CD14-positive monocyte (primary cell): ENCODE results near the gene PLSCR3. TPM values are rescaled to one million over a fixed set of nuclear protein-coding genes. Genes with fewer than 3 reads are reported as not detected.

Source experiments
- DNase-seq, 3 donors: peaks; one replicate each; pipeline ENCODE4 v3.0.0-alpha.2; 2011 to 2022
- H2AFZ ChIP-seq: 2 replicates; pipeline ENCODE4 v1.6.0; 2012; ENCODE audit warnings: mild to moderate bottlenecking, low read depth, low read length, inconsistent platforms; ENCODE audit not compliant: insufficient read depth, poor library complexity, severe bottlenecking
- H3K27ac ChIP-seq, 2 donors: 1 replicate in 1 of 2; 2 replicates in 1 of 2; pipeline ENCODE4 v1.5.1; 2012 to 2013; ENCODE audit warnings: low read length in 2 of 2, control low read depth in 1 of 2, inconsistent platforms in 1 of 2, low read depth in 1 of 2, mild to moderate bottlenecking in 1 of 2
- H3K27me3 ChIP-seq, 2 donors: one replicate each; pipeline versions ENCODE4 v1.6.0 to v1.6.1; 2011 to 2013; ENCODE audit warnings: low read length in 2 of 2; ENCODE audit not compliant: control insufficient read depth in 2 of 2, insufficient read depth in 2 of 2
- H3K36me3 ChIP-seq, 2 donors: replicated peaks in 1 of 2; 1 replicate in 1 of 2; 2 replicates in 1 of 2; pipeline versions ENCODE4 v1.5.1 to v1.6.1; 2012 to 2013; ENCODE audit warnings: low read length in 2 of 2, control low read depth in 1 of 2, inconsistent platforms in 1 of 2, mild to moderate bottlenecking in 1 of 2; ENCODE audit not compliant: insufficient read depth in 2 of 2, control insufficient read depth in 1 of 2
- H3K4me1 ChIP-seq, 2 donors: 1 replicate in 1 of 2; 2 replicates in 1 of 2; pipeline versions ENCODE4 v1.5.1 to v1.6.1; 2012 to 2013; ENCODE audit warnings: low read length in 2 of 2, control low read depth in 1 of 2, inconsistent platforms in 1 of 2, mild to moderate bottlenecking in 1 of 2, moderate library complexity in 1 of 2; ENCODE audit not compliant: insufficient read depth in 2 of 2, control insufficient read depth in 1 of 2
- H3K4me2 ChIP-seq: replicated peaks from 2 replicates; pipeline ENCODE3; 2012; ENCODE audit warnings: low read length, moderate library complexity, mild to moderate bottlenecking; ENCODE audit not compliant: poor library complexity, severe bottlenecking; ENCODE audit errors: extremely low read depth
- H3K4me3 ChIP-seq, 3 experiments: fragments of 200-600 bp in 1 of 3; sonication (generic) in 1 of 3; replicated peaks in 1 of 3; 1 replicate in 2 of 3; 2 replicates in 1 of 3; pipeline ENCODE4 v1.5.1; 2011 to 2013; ENCODE audit warnings: low read length in 3 of 3, mild to moderate bottlenecking in 3 of 3, control low read depth in 2 of 3, low read depth in 2 of 3, inconsistent platforms in 1 of 3, moderate library complexity in 1 of 3
- H3K79me2 ChIP-seq: 2 replicates; pipeline ENCODE4 v1.6.0; 2012; ENCODE audit warnings: mild to moderate bottlenecking, control low read depth, inconsistent platforms, low read length, moderate library complexity; ENCODE audit not compliant: insufficient read depth
- H3K9ac ChIP-seq: 2 replicates; pipeline ENCODE4 v1.6.0; 2017; ENCODE audit warnings: low read length, mild to moderate bottlenecking; ENCODE audit not compliant: insufficient read depth, poor library complexity, severe bottlenecking
- H3K9me3 ChIP-seq, 2 donors: replicated peaks in 1 of 2; 1 replicate in 1 of 2; 2 replicates in 1 of 2; pipeline versions ENCODE4 v1.5.1 to v1.6.1; 2012 to 2013; ENCODE audit warnings: low read length in 2 of 2, control low read depth in 1 of 2; ENCODE audit not compliant: control insufficient read depth in 1 of 2, insufficient read depth in 1 of 2
- H4K20me1 ChIP-seq: 2 replicates; pipeline ENCODE4 v1.6.0; 2012; ENCODE audit warnings: mild to moderate bottlenecking, low read length, control low read depth, moderate library complexity; ENCODE audit not compliant: insufficient read depth
- H3K27ac Mint-ChIP-seq, 7 donors: one replicate each; pipeline ENCODE4 v1.8.0; 2020; ENCODE audit warnings: mild to moderate bottlenecking in 7 of 7, mixed read lengths in 7 of 7, moderate library complexity in 6 of 7, inconsistent platforms in 2 of 7
- H3K27me3 Mint-ChIP-seq, 3 donors: one replicate each; pipeline ENCODE4 v1.8.0; 2021 to 2022; ENCODE audit warnings: low read depth in 3 of 3, mild to moderate bottlenecking in 3 of 3, mixed read lengths in 3 of 3, moderate library complexity in 3 of 3, inconsistent platforms in 1 of 3
- H3K36me3 Mint-ChIP-seq, 2 donors: one replicate each; pipeline ENCODE4 v1.8.0; 2020; ENCODE audit warnings: mixed read lengths in 2 of 2, inconsistent platforms in 1 of 2, mild to moderate bottlenecking in 1 of 2
- H3K4me1 Mint-ChIP-seq: one replicate; pipeline ENCODE4 v1.8.0; 2020; ENCODE audit warnings: mild to moderate bottlenecking, mixed read lengths
- H3K4me3 Mint-ChIP-seq, 2 donors: one replicate each; pipeline ENCODE4 v1.8.0; 2020; ENCODE audit warnings: mild to moderate bottlenecking in 2 of 2, mixed read lengths in 2 of 2, moderate library complexity in 1 of 2
- H3K9me3 Mint-ChIP-seq, 7 donors: one replicate each; pipeline ENCODE4 v1.8.0; 2020 to 2022; ENCODE audit warnings: mixed read lengths in 7 of 7, mild to moderate bottlenecking in 6 of 7, moderate library complexity in 6 of 7, inconsistent platforms in 2 of 7
- WGBS: methylation state at CpG from one replicate; pipeline ENCODE4 v1.1.5; 2013; ENCODE audit warnings: missing lambda C conversion rate; ENCODE audit not compliant: insufficient coverage; 5-methylcytosine and 5-hydroxymethylcytosine counted together
- intact Hi-C, 2 donors: fragments of 100-400 bp; cut with micrococcal nuclease; formaldehyde crosslinking; loops; one replicate each; pipeline versions ENCODE4 v1.15.0 to v1.15.1; 2023
- polyA plus RNA-seq, 3 donors: library from polyadenylated mRNA; depleted of rRNA in 1 of 3; unstranded in 2 of 3; stranded (reverse) in 1 of 3; fragments of 300-500 nt in 2 of 3; fragments of >200 nt in 1 of 3; fragmentation: Illumina TruSeq in 2 of 3; gene quantifications; 1 replicate in 2 of 3; 2 replicates in 1 of 3; pipeline ENCODE4 v1.2.3, GENCODE V29; 2012 to 2021
- TF ChIP-seq, protein P1 (sequence below): fragments of 200-600 bp; IDR thresholded peaks from one replicate; pipeline ENCODE4 v1.8.0; 2022; ENCODE audit warnings: antibody characterized with exemption, mild to moderate bottlenecking

PLSCR3 gene
- polyA plus RNA-seq, 3 donors, result 37.6 to 70.4 (median 45.7) TPM

DNA sequence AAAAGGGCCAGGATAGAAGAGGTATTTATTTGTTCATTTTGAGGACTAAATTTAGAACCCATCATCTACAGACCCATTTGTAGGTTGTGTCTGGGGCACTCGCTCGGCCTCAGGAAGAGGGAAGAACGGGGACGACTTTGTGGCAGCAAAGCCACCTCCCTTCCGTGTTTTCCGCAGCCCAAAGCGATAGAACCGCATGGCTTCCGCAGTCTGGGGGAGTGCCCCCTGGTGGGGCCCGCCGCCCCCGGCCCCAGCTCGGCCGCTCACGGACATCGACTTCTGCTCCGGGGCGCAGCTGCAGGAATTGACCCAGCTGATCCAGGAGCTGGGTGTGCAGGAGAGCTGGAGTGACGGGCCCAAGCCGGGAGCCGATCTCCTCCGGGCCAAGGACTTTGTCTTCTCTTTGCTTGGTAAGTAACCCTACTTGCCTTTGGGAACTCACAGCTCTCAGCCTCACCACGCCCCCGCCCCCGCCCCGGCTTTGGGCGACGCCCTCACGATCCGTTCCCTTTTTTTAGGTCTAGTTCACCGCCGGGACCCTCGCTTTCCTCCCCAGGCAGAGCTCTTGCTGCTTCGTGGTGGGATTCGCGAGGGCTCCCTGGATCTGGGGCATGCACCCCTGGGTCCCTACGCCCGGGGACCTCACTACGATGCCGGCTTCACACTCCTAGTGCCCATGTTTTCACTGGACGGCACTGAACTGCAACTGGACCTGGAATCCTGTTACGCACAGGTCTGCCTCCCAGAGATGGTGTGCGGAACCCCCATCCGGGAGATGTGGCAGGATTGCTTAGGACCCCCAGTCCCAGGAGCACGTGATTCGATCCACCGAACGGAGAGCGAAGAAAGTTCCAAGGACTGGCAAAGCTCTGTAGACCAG lies 41.6 kb upstream of the PLSCR3 start:
- Histone ChIP-seq H3K4me1 (peaks cover 53 to 57% of the 10 kb centered on the region in 2 donors), H3K4me3 (peak overlapping the region; percentile 77 to 95 (median 86)), H3K36me3 (no peaks in the 10 kb centered on the region), H3K27me3 (peaks cover 19 to 25% of the 10 kb centered on the region in 2 donors), H3K79me2 (peaks cover 8% of the 10 kb centered on the region), H4K20me1 (peaks cover 29% of the 10 kb centered on the region), H3K4me2 (peak overlapping the region; percentile 99), H3K9me3 (peaks cover 0 to 14% of the 10 kb centered on the region in 2 donors), H2AFZ (peak overlapping the region; percentile 82), H3K9ac (peak overlapping the region; percentile 71), H3K27ac (peak overlapping the region; percentile 79 to 89)
- peaks cover 10 to 12% of the 10 kb centered on the region in 2 donors for H3K36me3 Mint-ChIP-seq
- intact Hi-C loops, result loop anchor here (1.0 to 10.0 kb wide), 7 partner anchors 32 to 249 kb away; partner anchors contain the start of genes POLR2A (in 2 of the 2), SENP3 (in 2 of the 2), MPDU1 (in 1 of the 2) and TMEM256 (in 1 of the 2)
- TF ChIP-seq, protein P1, sequence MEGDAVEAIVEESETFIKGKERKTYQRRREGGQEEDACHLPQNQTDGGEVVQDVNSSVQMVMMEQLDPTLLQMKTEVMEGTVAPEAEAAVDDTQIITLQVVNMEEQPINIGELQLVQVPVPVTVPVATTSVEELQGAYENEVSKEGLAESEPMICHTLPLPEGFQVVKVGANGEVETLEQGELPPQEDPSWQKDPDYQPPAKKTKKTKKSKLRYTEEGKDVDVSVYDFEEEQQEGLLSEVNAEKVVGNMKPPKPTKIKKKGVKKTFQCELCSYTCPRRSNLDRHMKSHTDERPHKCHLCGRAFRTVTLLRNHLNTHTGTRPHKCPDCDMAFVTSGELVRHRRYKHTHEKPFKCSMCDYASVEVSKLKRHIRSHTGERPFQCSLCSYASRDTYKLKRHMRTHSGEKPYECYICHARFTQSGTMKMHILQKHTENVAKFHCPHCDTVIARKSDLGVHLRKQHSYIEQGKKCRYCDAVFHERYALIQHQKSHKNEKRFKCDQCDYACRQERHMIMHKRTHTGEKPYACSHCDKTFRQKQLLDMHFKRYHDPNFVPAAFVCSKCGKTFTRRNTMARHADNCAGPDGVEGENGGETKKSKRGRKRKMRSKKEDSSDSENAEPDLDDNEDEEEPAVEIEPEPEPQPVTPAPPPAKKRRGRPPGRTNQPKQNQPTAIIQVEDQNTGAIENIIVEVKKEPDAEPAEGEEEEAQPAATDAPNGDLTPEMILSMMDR, result peak; percentile 16
- WGBS, result 10% methylated on average over 48 of the region's 49 CpGs
- peaks cover 50% of the 10 kb centered on the region for H3K4me1 Mint-ChIP-seq
- peak overlapping the region; percentile 86 to 94 for H3K4me3 Mint-ChIP-seq
- peak overlapping the region; percentile 90 to 97 (median 94) for H3K27ac Mint-ChIP-seq
- peaks cover 0 to 14% (median 8%) of the 10 kb centered on the region in 7 donors for H3K9me3 Mint-ChIP-seq
- DNase-seq, result peak; percentile 44 to 67 (median 52)
- peaks cover 28 to 38% (median 30%) of the 10 kb centered on the region in 3 donors for H3K27me3 Mint-ChIP-seq

- Mint-ChIP-seq H3K36me3 (no peaks in the 10 kb centered on the region), H3K9me3 (no peaks in the 10 kb centered on the region), H3K4me1 (peaks cover 18% of the 10 kb centered on the region), H3K27ac (peak overlapping the region in 1 of 7 donors; percentile 45), H3K27me3 (peaks cover 0 to 2% (median 0%) of the 10 kb centered on the region in 3 donors), H3K4me3 (no peak overlapping the region)
- TF ChIP-seq, protein P1, result no peak
- Histone ChIP-seq H3K9ac (no peak overlapping the region), H2AFZ (no peak overlapping the region), H3K79me2 (peaks cover 8% of the 10 kb centered on the region), H4K20me1 (peaks cover 10% of the 10 kb centered on the region), H3K27me3 (no peaks in the 10 kb centered on the region), H3K36me3 (no peaks in the 10 kb centered on the region), H3K9me3 (no peaks in the 10 kb centered on the region), H3K27ac (no peak overlapping the region), H3K4me1 (peaks cover 20 to 22% of the 10 kb centered on the region in 2 donors), H3K4me2 (no peak overlapping the region), H3K4me3 (no peak overlapping the region)
- no peak for DNase-seq
- intact Hi-C loops, result loop anchor here in 1 of 2 donors (5.0 to 10.0 kb wide), 3 partner anchors 45 to 253 kb away; partner anchors contain the start of genes SENP3, TP53 and WRAP53
- WGBS, result 94% methylated on average over 10 of the region's 11 CpGs
These were observed 38.0 kb upstream of the PLSCR3 start for GRCh38 chr17:7432296-7432695.
